ENCODE measurements around the gene HOXD9. TPM values are rescaled to one million over a fixed set of nuclear protein-coding genes. Genes with fewer than 3 reads are reported as not detected.
A peak's percentile ranks its signal among the peaks of the same experiment; 100 is the strongest.

The HOXD9 gene
- total and polyA plus RNA-seq, 8 donors: 0.12 to 1.1 (median 0.34) TPM; not detected in 2

- H3K9me3 ChIP-seq: no peaks in the 10 kb centered on the region
- peaks cover 0 to 7% (median 0%) of the 10 kb centered on the region in 3 donors for H3K4me1 ChIP-seq
- no peak for FAIRE-seq
- H3K27ac ChIP-seq: no peak overlapping the region
- 11 to 17% methylated on average over 11 of the region's 11 CpGs for WGBS, 2 donors
- intact Hi-C loops (cut with DNase I): loop anchor here in 1 of 3 donors (10.0 kb wide), 1 partner anchor 410 kb away; no protein-coding TSS in a partner anchor
- no peak for TF ChIP-seq CTCF (IDR thresholded peaks at IDR 0.05)
- no peak for DNase-seq
- no peak overlapping the region for H3K4me3 ChIP-seq
- H3K36me3 ChIP-seq: no peaks in the 10 kb centered on the region
- ATAC-seq: no peak
- H3K27me3 ChIP-seq: peaks cover 0 to 50% (median 16%) of the 10 kb centered on the region in 4 donors
Observed at GRCh38 chr2:176154576-176155252, 32.2 kb downstream of the HOXD9 start.

- Histone ChIP-seq H3K27me3 (peaks cover 0 to 50% (median 15%) of the 10 kb centered on the region in 4 donors), H3K4me3 (no peak overlapping the region), H3K4me1 (peaks cover 0 to 8% (median 0%) of the 10 kb centered on the region in 3 donors), H3K27ac (no peak overlapping the region), H3K36me3 (no peaks in the 10 kb centered on the region), H3K9me3 (no peaks in the 10 kb centered on the region)
- FAIRE-seq (no peak), ATAC-seq (no peak), DNase-seq (no peak)
- intact Hi-C loops (cut with DNase I): loop anchor here in 1 of 3 donors (10.0 kb wide), 1 partner anchor 409 kb away; no protein-coding TSS in a partner anchor
- WGBS, 2 donors: 8 to 11% methylated on average over 6 of the region's 6 CpGs
- no peak for TF ChIP-seq CTCF (IDR thresholded peaks at IDR 0.05)
Observed at GRCh38 chr2:176155356-176156044, 33.0 kb downstream of the HOXD9 start.

GRCh38 chr2:176156301-176156806 is 33.8 kb downstream of the HOXD9 start:
- H3K9me3 ChIP-seq: no peaks in the 10 kb centered on the region
- intact Hi-C loops (cut with DNase I): loop anchor here in 1 of 3 donors (10.0 kb wide), 1 partner anchor 408 kb away; no protein-coding TSS in a partner anchor
- no peak for TF ChIP-seq CTCF (IDR thresholded peaks at IDR 0.05)
- H3K4me3 ChIP-seq: no peak overlapping the region
- DNase-seq (no peak), ATAC-seq (no peak), FAIRE-seq (no peak)
- H3K36me3 ChIP-seq: no peaks in the 10 kb centered on the region
- H3K27ac ChIP-seq: no peak overlapping the region
- H3K27me3 ChIP-seq: peaks cover 0 to 58% (median 15%) of the 10 kb centered on the region in 4 donors
- WGBS, 2 donors: 13 to 22% methylated on average over 8 of the region's 8 CpGs
- peaks cover 0 to 8% (median 0%) of the 10 kb centered on the region in 3 donors for H3K4me1 ChIP-seq

- DNase-seq: no peak
- TF ChIP-seq CTCF (IDR thresholded peaks at IDR 0.05): no peak
- 5 to 6% methylated on average over 48 of the region's 48 CpGs for WGBS, 2 donors
Observed at GRCh38 chr2:176156807-176157498, 34.4 kb downstream of the HOXD9 start, which contains the start of gene HOXD3. TSS of gene HOXD3 (plus strand) at chr2:176157307. CDS start at chr2:176169115, 11,808 bp downstream.

More at GRCh38 chr2:176156807-176157498, 34.4 kb downstream of the HOXD9 start, which contains the start of gene HOXD3:
- Histone ChIP-seq H3K4me1 (peaks cover 0 to 8% (median 0%) of the 10 kb centered on the region in 3 donors), H3K27me3 (peaks cover 0 to 64% (median 15%) of the 10 kb centered on the region in 4 donors), H3K27ac (no peak within 1 kb of the TSS), H3K4me3 (peak within 1 kb of the TSS in 1 of 4 donors; percentile 28), H3K9me3 (no peaks in the 10 kb centered on the region), H3K36me3 (no peaks in the 10 kb centered on the region)
- FAIRE-seq: no peak
- intact Hi-C loops (cut with DNase I): loop anchor here in 1 of 3 donors (10.0 kb wide), 1 partner anchor 408 kb away; no protein-coding TSS in a partner anchor
- no peak for ATAC-seq
